Raji (cell line): ENCODE measurements around the gene TOMM40.

Experiments
- POLR2A ChIP-seq: IDR thresholded peaks from 2 replicates; pipeline ENCODE4 v1.6.1; 2011; ENCODE audit warnings: low read depth, low read length, control low read depth; ENCODE audit not compliant: insufficient read depth

Gene TOMM40

GRCh38 chr19:44886141-44886540 is 4.9 kb upstream of the TOMM40 start:
- no peak for TF ChIP-seq POLR2A

- TF ChIP-seq POLR2A = no peak
Measured at GRCh38 chr19:44887648-44888047, 3.4 kb upstream of the TOMM40 start.

GRCh38 chr19:44889830-44890365 is 1.2 kb upstream of the TOMM40 start:
- TF ChIP-seq POLR2A = no peak

GRCh38 chr19:44890366-44891015 is 563 bp upstream of the TOMM40 start:
- TF ChIP-seq POLR2A = peak; percentile 86

GRCh38 chr19:44892932-44893331 is 1.9 kb downstream of the TOMM40 start:
- TF ChIP-seq POLR2A = no peak

- no peak for TF ChIP-seq POLR2A
Measured at GRCh38 chr19:44893332-44894051, 2.4 kb downstream of the TOMM40 start.

GRCh38 chr19:44894052-44894400 is 3.0 kb downstream of the TOMM40 start:
- no peak for TF ChIP-seq POLR2A

- no peak for TF ChIP-seq POLR2A
Measured at GRCh38 chr19:44894946-44895345, 3.9 kb downstream of the TOMM40 start.

GRCh38 chr19:44897835-44898234 is 6.8 kb downstream of the TOMM40 start:
- TF ChIP-seq POLR2A = no peak

GRCh38 chr19:44900328-44901244 is 9.5 kb downstream of the TOMM40 start:
- TF ChIP-seq POLR2A = no peak

- no peak for TF ChIP-seq POLR2A
Measured at GRCh38 chr19:44903216-44903601, 12.2 kb downstream of the TOMM40 start.

GRCh38 chr19:44903602-44904425 is 12.8 kb downstream of the TOMM40 start:
- TF ChIP-seq POLR2A = no peak

- TF ChIP-seq POLR2A = 0 out of 2 replicates have a peak, but pooled peaks have one; percentile 15
Measured at GRCh38 chr19:44904426-44904994, 13.5 kb downstream of the TOMM40 start.
